CD4-positive, alpha-beta T cell treated with Interleukin-15 for 4 hours (primary cell): ENCODE measurements around the gene CRHR2.

Experiments used
- DNase-seq: peaks from one replicate; pipeline ENCODE4 v3.0.0-alpha.2; 2020; ENCODE audit warnings: low spot score

Gene CRHR2

GRCh38 chr7:30706908-30707307, 24.7 kb upstream of the CRHR2 start:
- DNase-seq: no peak

DNA sequence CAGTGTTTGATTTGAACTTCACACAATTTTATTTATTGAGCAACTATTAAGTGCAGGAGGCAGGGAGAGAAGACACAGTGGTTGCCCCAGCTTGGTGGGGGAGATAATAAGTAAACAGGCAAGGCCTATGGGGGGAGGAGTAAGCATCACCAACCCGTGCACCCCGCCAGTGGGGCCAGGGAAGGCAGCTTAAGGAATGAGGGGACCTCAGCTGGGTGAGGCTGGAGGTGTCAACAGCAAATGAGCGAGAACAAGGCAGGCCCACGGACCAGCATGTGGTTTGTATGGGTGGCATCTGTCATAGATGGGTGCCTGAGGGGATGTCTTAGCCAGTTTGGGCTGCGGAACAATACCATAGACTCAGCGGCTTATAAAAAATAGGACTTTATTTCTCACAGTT, 24.1 kb upstream of the CRHR2 start:
- no peak for DNase-seq

DNA sequence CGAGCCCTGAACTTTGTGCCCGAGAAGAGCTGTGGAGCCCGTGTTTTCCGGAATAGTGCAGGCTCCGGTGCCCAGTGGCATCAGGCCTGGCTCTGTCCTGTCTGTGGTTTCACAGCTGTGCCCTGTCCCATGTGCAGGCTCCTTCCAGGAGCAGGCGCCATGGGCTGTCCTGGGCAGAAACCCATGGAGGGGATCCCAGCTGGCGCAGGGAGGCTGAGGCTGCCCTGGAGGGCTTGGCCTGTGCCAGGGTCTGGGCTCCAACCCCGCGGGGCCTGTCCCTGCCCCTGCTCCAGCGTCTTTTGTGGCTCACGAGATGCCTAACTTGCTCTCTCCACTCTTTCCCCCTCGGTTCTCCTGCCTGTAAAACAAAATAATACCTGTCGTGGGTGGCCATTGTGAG, 23.3 kb upstream of the CRHR2 start:
- no peak for DNase-seq

DNA sequence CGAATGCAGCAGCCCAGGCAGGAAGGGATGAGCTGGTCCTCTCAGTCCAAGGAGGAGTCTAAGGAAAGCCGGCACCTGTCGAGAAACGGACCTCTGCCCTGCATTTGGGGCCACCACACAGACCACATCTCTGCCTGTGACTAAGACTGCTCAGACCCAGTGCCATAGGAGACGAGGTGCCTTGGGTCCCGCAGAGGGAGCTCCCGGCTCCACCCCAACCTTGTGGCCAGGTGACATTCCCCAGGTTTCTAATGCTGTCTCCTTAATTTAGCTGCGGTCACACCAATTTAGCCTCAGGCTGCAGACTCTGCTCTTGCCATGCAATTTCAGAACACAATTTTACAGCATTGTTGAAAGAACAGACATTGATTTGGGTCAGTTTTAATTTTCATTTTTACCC, 22.8 kb upstream of the CRHR2 start:
- no peak for DNase-seq

- DNase-seq: no peak
These were observed 21.5 kb upstream of the CRHR2 start for GRCh38 chr7:30703756-30704155.

DNA sequence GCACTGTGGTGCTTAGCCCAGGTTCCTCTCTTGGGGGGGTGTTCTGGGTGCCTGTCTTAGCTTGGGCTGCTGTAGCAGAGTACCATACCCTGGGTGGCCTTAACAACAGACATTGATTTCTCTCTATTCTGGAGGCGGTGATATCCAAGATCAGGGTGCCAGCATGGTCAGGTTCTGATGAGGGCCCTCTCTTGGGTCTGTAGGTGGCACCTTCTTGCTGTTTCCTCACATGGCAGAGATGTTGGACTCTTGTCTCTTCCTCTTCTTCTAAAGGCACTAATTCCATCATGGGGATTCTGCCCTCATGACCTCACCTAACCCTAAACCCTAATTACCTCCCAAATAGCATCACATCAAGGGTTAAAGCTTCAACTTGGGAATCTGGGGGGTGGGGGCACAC, 19.9 kb upstream of the CRHR2 start:
- peak; percentile 13 for DNase-seq

GRCh38 chr7:30700941-30701340, 18.7 kb upstream of the CRHR2 start:
- no peak for DNase-seq

- DNase-seq: no peak
These were observed 17.6 kb upstream of the CRHR2 start for GRCh38 chr7:30699706-30700495.

- DNase-seq: no peak
These were observed 16.2 kb upstream of the CRHR2 start for GRCh38 chr7:30698481-30698880.

- no peak for DNase-seq
These were observed 15.6 kb upstream of the CRHR2 start for GRCh38 chr7:30697719-30698460.

DNA sequence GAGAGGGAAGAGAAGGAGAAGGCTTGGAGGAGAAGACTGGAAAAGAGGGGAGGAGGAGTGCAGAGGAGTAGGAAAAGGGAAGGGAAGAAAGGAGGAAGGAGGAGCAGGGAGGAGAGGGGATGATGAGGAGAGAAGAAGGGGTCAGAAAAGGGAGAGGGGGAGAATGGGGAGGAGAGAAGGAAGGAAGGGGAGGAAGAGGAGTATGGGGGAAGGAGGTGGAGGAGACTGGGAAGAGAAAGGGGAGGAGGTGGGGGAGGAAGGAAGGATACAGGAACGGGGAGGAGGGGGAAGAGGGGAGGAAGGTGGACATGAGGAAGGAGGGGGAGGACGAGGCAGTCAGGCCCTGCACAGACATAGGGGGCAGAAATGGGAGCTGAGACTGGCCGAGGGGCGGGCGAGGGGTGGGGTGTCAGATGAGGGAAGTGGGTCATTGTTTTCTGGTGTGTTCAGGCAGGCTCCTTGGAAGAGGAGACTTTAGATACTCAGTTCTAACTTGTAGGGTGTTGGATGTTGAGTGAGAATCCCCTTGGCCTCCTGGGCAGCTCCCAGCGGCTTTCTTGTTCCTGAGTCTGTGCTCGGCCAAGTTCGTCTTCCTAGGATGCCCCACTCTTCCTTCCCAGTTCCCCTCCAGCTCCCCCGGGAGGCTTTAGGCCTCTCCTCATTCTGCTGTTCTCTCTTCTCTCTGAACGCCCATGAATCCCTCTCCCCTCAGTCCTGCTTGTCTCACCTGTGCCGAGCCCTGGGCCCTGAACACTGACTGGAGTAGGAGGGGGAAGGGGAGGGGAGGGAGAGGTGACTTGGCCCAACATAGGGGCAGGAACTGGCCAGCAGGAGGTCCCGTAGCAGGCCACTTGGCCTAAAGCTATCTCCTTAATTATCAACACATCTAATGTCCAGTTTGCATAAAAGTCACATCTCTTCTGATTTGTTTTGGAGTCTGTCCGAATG, 12.8 kb upstream of the CRHR2 start:
- DNase-seq: no peak

DNA sequence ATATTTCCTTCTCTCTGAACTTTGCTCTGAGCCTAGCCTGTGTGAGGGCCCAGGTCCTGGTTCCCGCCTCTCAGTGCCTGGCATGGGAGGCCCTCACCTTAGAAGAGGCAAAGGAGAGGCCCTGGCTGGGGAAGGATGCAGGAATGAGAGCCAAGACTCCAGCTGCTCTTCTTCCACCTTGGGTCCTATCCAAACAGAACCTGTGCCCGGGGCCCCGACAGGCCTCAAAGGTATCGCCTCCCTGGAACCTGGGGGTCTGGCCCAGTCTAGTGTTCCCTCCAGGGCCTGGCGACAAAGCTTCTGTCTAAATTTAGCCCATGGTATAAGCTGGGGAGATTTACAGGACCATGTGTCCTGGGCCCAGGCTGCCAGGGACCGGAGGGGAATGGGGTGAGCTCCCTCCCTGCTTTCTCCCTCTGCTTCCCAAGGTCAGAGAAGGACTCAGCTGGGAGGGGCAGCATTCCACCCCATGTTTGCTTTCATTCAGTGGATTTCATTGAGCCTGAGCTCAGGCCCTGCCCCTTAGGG, 12.0 kb upstream of the CRHR2 start:
- no peak for DNase-seq

GRCh38 chr7:30692882-30693281, 10.6 kb upstream of the CRHR2 start:
- DNase-seq: no peak

GRCh38 chr7:30692438-30692837, 10.2 kb upstream of the CRHR2 start:
- no peak for DNase-seq

DNA sequence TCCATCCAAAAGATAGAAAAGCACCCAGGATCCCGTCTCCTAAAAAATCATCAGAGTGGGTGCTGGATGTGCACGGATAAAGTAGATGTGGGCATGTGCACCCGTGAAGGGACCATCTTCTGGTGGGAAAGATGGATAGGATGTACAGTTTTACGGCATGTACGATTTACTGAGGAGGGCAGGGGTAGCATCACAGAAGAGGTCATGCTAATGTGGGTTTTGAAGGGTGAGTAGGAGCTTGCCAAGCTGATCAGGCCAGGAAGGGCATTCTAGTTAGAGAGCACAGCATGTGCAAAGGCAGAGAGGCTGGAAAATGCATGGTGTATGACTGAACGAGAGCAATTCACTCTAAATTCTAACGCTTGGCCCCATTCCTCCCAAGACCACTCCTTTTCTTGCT, 7.8 kb upstream of the CRHR2 start:
- DNase-seq: no peak

DNA sequence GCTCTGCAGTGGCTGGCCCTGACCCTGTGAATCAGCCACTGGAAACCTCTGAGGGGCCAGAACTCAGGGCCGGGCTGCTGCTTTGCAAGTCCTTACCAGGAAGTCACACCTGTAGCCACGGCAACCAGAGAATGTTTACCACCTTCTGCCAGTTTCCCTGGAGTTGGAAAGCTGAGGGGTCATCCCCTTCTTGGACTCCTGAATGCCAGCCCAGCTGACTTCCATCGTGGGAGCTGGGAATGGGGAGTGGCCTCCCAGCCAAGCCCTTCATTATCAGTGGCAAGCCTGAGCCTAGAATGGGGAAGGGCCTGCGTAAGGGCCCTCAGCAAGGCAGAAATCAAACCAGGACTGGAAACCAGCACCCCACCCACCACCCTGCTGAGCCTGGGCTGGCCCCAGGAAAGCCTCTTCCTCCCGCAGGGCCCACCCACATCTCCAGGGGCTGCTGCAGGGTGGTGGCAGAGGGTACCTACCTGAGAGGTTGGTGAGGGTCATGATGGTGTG, 6.5 kb upstream of the CRHR2 start:
- DNase-seq: no peak

DNA sequence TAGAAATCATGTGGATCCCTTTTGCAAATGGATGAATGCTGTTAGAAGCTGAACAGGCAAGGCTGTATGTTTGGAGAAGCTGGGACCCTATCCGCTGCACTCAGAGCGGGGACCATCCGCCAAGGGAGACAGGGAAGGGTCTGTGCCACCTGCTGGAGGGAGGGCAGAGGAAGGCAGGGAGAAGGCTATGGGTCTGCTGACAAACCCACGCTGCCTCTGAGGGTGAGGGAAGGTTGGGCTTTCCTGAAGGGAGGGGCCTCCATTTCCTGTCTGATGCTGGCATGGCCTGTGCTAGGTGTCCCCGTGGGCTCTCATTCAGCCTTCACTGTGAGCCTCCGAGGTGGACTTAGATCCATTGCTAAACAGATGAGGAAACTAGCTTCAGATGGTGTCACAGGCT, 5.3 kb upstream of the CRHR2 start:
- DNase-seq: no peak

- DNase-seq: no peak
These were observed 2.1 kb upstream of the CRHR2 start for GRCh38 chr7:30684351-30684750.

- no peak for DNase-seq
These were observed 1.6 kb upstream of the CRHR2 start for GRCh38 chr7:30683816-30684215.

DNA sequence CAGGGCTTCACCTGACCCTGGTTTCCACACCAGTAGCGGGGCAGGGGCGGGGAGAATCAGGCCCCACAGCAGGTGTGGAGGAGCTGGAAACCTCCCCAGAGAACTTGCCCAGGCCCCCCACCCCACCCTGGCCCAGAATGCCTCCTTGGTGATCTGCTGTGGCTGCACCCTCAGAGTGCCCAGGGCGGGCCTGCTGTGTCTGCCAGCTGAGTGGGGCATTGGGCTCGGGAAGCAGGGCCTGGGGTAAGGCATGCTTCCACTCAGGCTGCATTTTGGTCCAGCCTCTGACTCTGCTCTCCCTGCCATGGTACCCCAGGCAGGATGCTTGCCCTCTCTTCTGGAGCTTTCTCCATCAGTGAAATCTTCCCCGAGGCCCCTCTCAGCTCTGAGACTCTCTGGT, 1.1 kb upstream of the CRHR2 start:
- DNase-seq: no peak

GRCh38 chr7:30681815-30682211, 443 bp downstream of the CRHR2 start:
- DNase-seq: no peak

DNA sequence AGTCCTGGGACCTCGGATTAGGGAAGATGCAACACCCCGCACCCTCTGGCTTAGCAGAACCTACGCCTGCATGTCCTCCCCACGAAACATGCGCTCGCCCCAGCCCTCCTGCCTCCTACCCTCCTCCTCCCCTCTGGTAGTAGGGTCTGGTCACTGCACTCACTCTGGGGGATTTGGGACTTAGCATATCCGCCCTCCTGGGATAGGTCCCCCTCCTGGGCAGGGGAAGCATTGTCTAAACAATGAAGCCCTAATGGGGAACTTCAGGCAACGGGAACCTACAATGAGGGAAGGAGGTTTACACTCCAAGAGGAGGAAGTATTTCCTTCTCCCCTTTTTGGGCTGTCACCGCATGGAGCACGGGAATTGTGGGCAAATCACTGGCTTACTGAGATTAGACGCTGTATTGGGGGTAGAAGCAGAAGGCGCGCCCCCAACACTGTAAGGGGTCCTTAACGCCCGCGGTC, 892 bp downstream of the CRHR2 start:
- no peak for DNase-seq
